ENCODE measurements around the gene DPYSL5. TPM values are rescaled to one million over a fixed set of nuclear protein-coding genes. Genes with fewer than 3 reads are reported as not detected.
A peak's percentile ranks its signal among the peaks of the same experiment; 100 is the strongest.

The DPYSL5 gene
- total and polyA plus RNA-seq, 2 experiments from 2014 or later, result 0.21 to 0.63 TPM

GRCh38 chr2:26977012-26977411, 129.1 kb downstream of the DPYSL5 start:
- Histone ChIP-seq H3K27me3 (no peaks in the 10 kb centered on the region), H2AFZ (no peak overlapping the region), H3K27ac (no peak overlapping the region), H3K36me3 (replicated peaks; ENCODE audit: insufficient read depth, low read depth) (no peaks in the 10 kb centered on the region), H3K4me1 (ENCODE audit: insufficient read depth) (peaks cover 2% of the 10 kb centered on the region), H3K9me3 (ENCODE audit: low read depth) (no peaks in the 10 kb centered on the region), H3K79me2 (peaks cover 31% of the 10 kb centered on the region), H3K4me3 (no peak overlapping the region), H3K4me2 (no peak overlapping the region), H3K9me2 (replicated peaks; ENCODE audit: insufficient read depth) (no peaks in the 10 kb centered on the region), H4K20me1 (ENCODE audit: insufficient read depth, poor library complexity, severe bottlenecking) (no peaks in the 10 kb centered on the region)
- no peak for TF ChIP-seq EZH2phosphoT487 (IDR thresholded peaks at IDR 0.05; ENCODE audit: low read depth, severe bottlenecking, unreplicated experiment)
- no peak for TF ChIP-seq EZH2 (IDR thresholded peaks at IDR 0.05; ENCODE audit: borderline replicate concordance)
- TF ChIP-seq, protein P1, sequence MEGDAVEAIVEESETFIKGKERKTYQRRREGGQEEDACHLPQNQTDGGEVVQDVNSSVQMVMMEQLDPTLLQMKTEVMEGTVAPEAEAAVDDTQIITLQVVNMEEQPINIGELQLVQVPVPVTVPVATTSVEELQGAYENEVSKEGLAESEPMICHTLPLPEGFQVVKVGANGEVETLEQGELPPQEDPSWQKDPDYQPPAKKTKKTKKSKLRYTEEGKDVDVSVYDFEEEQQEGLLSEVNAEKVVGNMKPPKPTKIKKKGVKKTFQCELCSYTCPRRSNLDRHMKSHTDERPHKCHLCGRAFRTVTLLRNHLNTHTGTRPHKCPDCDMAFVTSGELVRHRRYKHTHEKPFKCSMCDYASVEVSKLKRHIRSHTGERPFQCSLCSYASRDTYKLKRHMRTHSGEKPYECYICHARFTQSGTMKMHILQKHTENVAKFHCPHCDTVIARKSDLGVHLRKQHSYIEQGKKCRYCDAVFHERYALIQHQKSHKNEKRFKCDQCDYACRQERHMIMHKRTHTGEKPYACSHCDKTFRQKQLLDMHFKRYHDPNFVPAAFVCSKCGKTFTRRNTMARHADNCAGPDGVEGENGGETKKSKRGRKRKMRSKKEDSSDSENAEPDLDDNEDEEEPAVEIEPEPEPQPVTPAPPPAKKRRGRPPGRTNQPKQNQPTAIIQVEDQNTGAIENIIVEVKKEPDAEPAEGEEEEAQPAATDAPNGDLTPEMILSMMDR (IDR thresholded peaks at IDR 0.05; ENCODE audit: poor library complexity), result no peak
- 92% methylated on average over 2 of the region's 2 CpGs for WGBS (ENCODE audit: low lambda C conversion rate, missing lambda C conversion rate)
- no peak for DNase-seq (ENCODE audit: low spot score)

DNA sequence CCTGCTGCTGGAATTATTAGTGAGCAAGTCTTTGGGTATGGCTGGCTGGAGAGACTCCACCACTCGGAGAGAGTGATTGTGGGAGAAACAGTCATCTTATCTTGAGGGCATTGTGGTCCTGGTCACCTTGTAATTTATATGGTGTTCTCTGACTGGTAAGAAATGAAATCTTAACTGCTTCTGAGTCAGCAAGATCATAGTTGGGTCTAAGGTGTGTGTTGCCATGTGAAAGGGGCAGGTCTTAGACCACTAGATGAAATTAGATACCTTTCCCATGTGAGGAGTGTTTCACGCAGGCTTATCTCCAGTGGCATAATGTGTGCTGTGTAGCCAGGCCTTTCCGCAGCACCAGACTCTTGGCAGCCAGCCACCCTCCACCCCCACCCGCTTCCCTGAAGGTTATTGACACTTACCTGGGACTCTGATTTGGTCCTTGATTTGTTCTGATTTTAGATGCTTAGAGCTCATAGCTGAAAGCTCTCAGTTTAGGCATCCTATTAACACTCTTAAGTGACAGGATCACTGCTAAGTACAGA, 130.2 kb downstream of the DPYSL5 start:
- Histone ChIP-seq H3K4me1 (ENCODE audit: insufficient read depth) (peaks cover 5% of the 10 kb centered on the region), H3K36me3 (replicated peaks; ENCODE audit: insufficient read depth, low read depth) (no peaks in the 10 kb centered on the region), H3K27ac (no peak overlapping the region), H3K79me2 (peaks cover 28% of the 10 kb centered on the region), H3K4me3 (no peak overlapping the region), H3K4me2 (no peak overlapping the region), H4K20me1 (ENCODE audit: insufficient read depth, poor library complexity, severe bottlenecking) (no peaks in the 10 kb centered on the region), H3K27me3 (no peaks in the 10 kb centered on the region), H3K9me3 (ENCODE audit: low read depth) (no peaks in the 10 kb centered on the region), H3K9me2 (replicated peaks; ENCODE audit: insufficient read depth) (no peaks in the 10 kb centered on the region), H2AFZ (no peak overlapping the region)
- WGBS (ENCODE audit: low lambda C conversion rate, missing lambda C conversion rate), result 49% methylated on average over 4 of the region's 4 CpGs
- peak; percentile 56 for DNase-seq (ENCODE audit: low spot score)
- no peak for TF ChIP-seq EZH2phosphoT487 (IDR thresholded peaks at IDR 0.05; ENCODE audit: low read depth, severe bottlenecking, unreplicated experiment)
- TF ChIP-seq, protein P1 (IDR thresholded peaks at IDR 0.05; ENCODE audit: poor library complexity), result no peak
- TF ChIP-seq EZH2 (IDR thresholded peaks at IDR 0.05; ENCODE audit: borderline replicate concordance), result no peak

GRCh38 chr2:26979741-26980140, 131.8 kb downstream of the DPYSL5 start:
- H3K36me3 ChIP-seq (replicated peaks; ENCODE audit: insufficient read depth, low read depth), result no peaks in the 10 kb centered on the region
- no peaks in the 10 kb centered on the region for H4K20me1 ChIP-seq (ENCODE audit: insufficient read depth, poor library complexity, severe bottlenecking)
- 65% methylated on average over 2 of the region's 2 CpGs for WGBS (ENCODE audit: low lambda C conversion rate, missing lambda C conversion rate)
- no peak overlapping the region for H3K27ac ChIP-seq
- H2AFZ ChIP-seq, result no peak overlapping the region
- H3K4me1 ChIP-seq (ENCODE audit: insufficient read depth), result peaks cover 5% of the 10 kb centered on the region
- no peaks in the 10 kb centered on the region for H3K9me2 ChIP-seq (replicated peaks; ENCODE audit: insufficient read depth)
- DNase-seq (ENCODE audit: low spot score), result no peak
- H3K4me2 ChIP-seq, result no peak overlapping the region
- TF ChIP-seq, protein P1 (IDR thresholded peaks at IDR 0.05; ENCODE audit: poor library complexity), result no peak
- no peak for TF ChIP-seq EZH2 (IDR thresholded peaks at IDR 0.05; ENCODE audit: borderline replicate concordance)
- no peak for TF ChIP-seq EZH2phosphoT487 (IDR thresholded peaks at IDR 0.05; ENCODE audit: low read depth, severe bottlenecking, unreplicated experiment)
- H3K27me3 ChIP-seq, result no peaks in the 10 kb centered on the region
- no peaks in the 10 kb centered on the region for H3K9me3 ChIP-seq (ENCODE audit: low read depth)
- no peak overlapping the region for H3K4me3 ChIP-seq
- H3K79me2 ChIP-seq, result peaks cover 32% of the 10 kb centered on the region
